IMR-90 (cell line): ENCODE results near the gene POLR1A. TPM values are rescaled to one million over a fixed set of nuclear protein-coding genes. Genes with fewer than 3 reads are reported as not detected.

Source experiments
- ATAC-seq: fragments of 200-7000 bp; cut with Tn5 transposase; 2 replicates; pipeline ENCODE4 v1.9.1; 2020; ENCODE audit warnings: low read depth, mild to moderate bottlenecking, moderate library complexity
- BruUV-seq: library from RNA; stranded (reverse); fragments of 400-500 nt; replicated peaks from 2 replicates; lab custom pipeline; 2021; lab: Mats Ljungman, UMichigan
- CTCF ChIA-PET: fragments of 300-600 bp; formaldehyde crosslinking; extraction: SDS; loops from one replicate; lab custom pipeline; 2021; ENCODE audit warnings: antibody characterized with exemption; lab: Yijun Ruan, JAX
- POLR2A ChIA-PET: fragments of 300-600 bp; sonication (Branson Sonifier 250); formaldehyde crosslinking; loops from one replicate; lab custom pipeline; 2022; ENCODE audit warnings: antibody characterized with exemption; ENCODE audit not compliant: unreplicated experiment; lab: Charles Lee
- DNase-seq: peaks from one replicate; pipeline ENCODE4 v3.0.0; 2013
- H2AFZ ChIP-seq: replicated peaks from 2 replicates; pipeline ENCODE3; 2013; ENCODE audit warnings: low read length, mild to moderate bottlenecking; ENCODE audit not compliant: poor library complexity
- H2AK5ac ChIP-seq: 2 replicates; pipeline ENCODE4 v1.6.1; 2013; ENCODE audit warnings: low read depth, low read length, inconsistent platforms
- H2AK9ac ChIP-seq: replicated peaks from 2 replicates; pipeline ENCODE3; 2013; ENCODE audit warnings: mild to moderate bottlenecking, low read depth, low read length, moderate library complexity; ENCODE audit not compliant: poor library complexity
- H2BK120ac ChIP-seq: 2 replicates; pipeline ENCODE4 v1.6.1; 2013; ENCODE audit warnings: low read depth, low read length, inconsistent platforms
- H2BK15ac ChIP-seq: 3 replicates; pipeline ENCODE4 v1.6.1; 2013; ENCODE audit warnings: low read depth, low read length, inconsistent platforms
- H2BK20ac ChIP-seq: 2 replicates; pipeline ENCODE4 v1.6.1; 2013; ENCODE audit warnings: low read depth, mild to moderate bottlenecking, inconsistent platforms, low read length, moderate library complexity
- H2BK5ac ChIP-seq: 2 replicates; pipeline ENCODE4 v1.6.1; 2013; ENCODE audit warnings: mild to moderate bottlenecking, low read depth, low read length, inconsistent platforms; ENCODE audit not compliant: poor library complexity, severe bottlenecking
- H3K14ac ChIP-seq: replicated peaks from 2 replicates; pipeline ENCODE4 v1.6.1; 2013; ENCODE audit warnings: low read depth, low read length, inconsistent platforms
- H3K18ac ChIP-seq: 2 replicates; pipeline ENCODE4 v1.6.1; 2013; ENCODE audit warnings: low read depth, low read length, control low read depth
- H3K23ac ChIP-seq: 2 replicates; pipeline ENCODE4 v1.6.1; 2013; ENCODE audit warnings: low read depth, low read length, inconsistent platforms
- H3K27ac ChIP-seq: 2 replicates; pipeline ENCODE4 v1.5.1; 2013; ENCODE audit warnings: mild to moderate bottlenecking, control low read depth, low read length; ENCODE audit not compliant: insufficient read depth
- H3K27me3 ChIP-seq: 2 replicates; pipeline ENCODE4 v1.6.1; 2013; ENCODE audit warnings: low read length; ENCODE audit not compliant: control insufficient read depth, insufficient read depth
- H3K36me3 ChIP-seq: 2 replicates; pipeline ENCODE4 v1.6.1; 2013; ENCODE audit warnings: low read length, mixed read lengths; ENCODE audit not compliant: control insufficient read depth, insufficient read depth
- H3K4ac ChIP-seq: 2 replicates; pipeline ENCODE4 v1.6.1; 2013; ENCODE audit warnings: low read depth, low read length, inconsistent platforms
- H3K4me1 ChIP-seq: 2 replicates; pipeline ENCODE4 v1.6.1; 2013; ENCODE audit warnings: low read length, mixed read lengths; ENCODE audit not compliant: control insufficient read depth, insufficient read depth
- H3K4me2 ChIP-seq: 2 replicates; pipeline ENCODE4 v1.6.1; 2013; ENCODE audit warnings: low read depth, mild to moderate bottlenecking, control low read depth, low read length, moderate library complexity
- H3K4me3 ChIP-seq: 2 replicates; pipeline ENCODE4 v1.5.1; 2013; ENCODE audit warnings: low read depth, mild to moderate bottlenecking, control low read depth, low read length, moderate library complexity; ENCODE audit not compliant: insufficient read depth
- H3K56ac ChIP-seq: 2 replicates; pipeline ENCODE4 v1.6.1; 2013; ENCODE audit warnings: low read length, inconsistent platforms; ENCODE audit not compliant: insufficient read depth; ENCODE audit errors: extremely low read depth
- H3K79me1 ChIP-seq, 2 experiments: 2 replicates each; pipeline ENCODE4 v1.6.1; 2013; ENCODE audit warnings: low read length in 2 of 2, inconsistent platforms in 1 of 2, low read depth in 1 of 2
- H3K9ac ChIP-seq: 2 replicates; pipeline ENCODE4 v1.6.1; 2013; ENCODE audit warnings: low read depth, low read length, control low read depth
- H3K9me1 ChIP-seq: 2 replicates; pipeline ENCODE4 v1.6.1; 2013; ENCODE audit warnings: low read length, inconsistent platforms; ENCODE audit not compliant: insufficient read depth
- H3K9me3 ChIP-seq: 2 replicates; pipeline ENCODE4 v1.6.1; 2013; ENCODE audit warnings: low read length; ENCODE audit not compliant: control insufficient read depth, insufficient read depth
- H4K20me1 ChIP-seq: 2 replicates; pipeline ENCODE4 v1.6.1; 2013; ENCODE audit warnings: low read length, inconsistent platforms; ENCODE audit not compliant: insufficient read depth
- H4K5ac ChIP-seq: 2 replicates; pipeline ENCODE4 v1.6.1; 2013; ENCODE audit warnings: mild to moderate bottlenecking, low read depth, low read length, control low read depth
- H4K8ac ChIP-seq, 2 experiments: 2 replicates each; pipeline ENCODE4 v1.6.1; 2013; ENCODE audit warnings: low read depth in 2 of 2, low read length in 2 of 2, control low read depth in 1 of 2, inconsistent platforms in 1 of 2
- H4K91ac ChIP-seq: 2 replicates; pipeline ENCODE4 v1.6.1; 2013; ENCODE audit warnings: low read depth, low read length, inconsistent platforms; ENCODE audit not compliant: insufficient read depth
- BHLHE40 ChIP-seq: fragments of 150-350 bp; IDR thresholded peaks from 2 replicates; pipeline ENCODE4 v1.6.1; 2016; ENCODE audit warnings: mild to moderate bottlenecking, low read depth, low read length
- CEBPB ChIP-seq: IDR thresholded peaks from 2 replicates; pipeline ENCODE4 v1.6.1; 2012; ENCODE audit warnings: low read depth, low read length, improper control_type of control experiment
- CHD1 ChIP-seq: IDR thresholded peaks from 2 replicates; pipeline ENCODE4 v1.6.1; 2012; ENCODE audit warnings: low read depth, low read length, improper control_type of control experiment
- CTCF ChIP-seq: conservative IDR thresholded peaks from 2 replicates; pipeline ENCODE4 v1.5.1; 2012; ENCODE audit warnings: mild to moderate bottlenecking, low read depth, low read length, improper control_type of control experiment
- FOS ChIP-seq: fragments of 150-350 bp; IDR thresholded peaks from 2 replicates; pipeline ENCODE4 v1.6.1; 2016; ENCODE audit warnings: low read depth, low read length
- MAFK ChIP-seq: IDR thresholded peaks from 2 replicates; pipeline ENCODE4 v1.6.1; 2012; ENCODE audit warnings: low read depth, low read length, improper control_type of control experiment
- MAZ ChIP-seq: IDR thresholded peaks from 2 replicates; pipeline ENCODE4 v1.6.1; 2012; ENCODE audit warnings: low read depth, mild to moderate bottlenecking, low read length, improper control_type of control experiment, moderate library complexity, borderline replicate concordance
- MXI1 ChIP-seq: IDR thresholded peaks from 2 replicates; pipeline ENCODE4 v1.6.1; 2012; ENCODE audit warnings: low read depth, mild to moderate bottlenecking, low read length, moderate library complexity, borderline replicate concordance
- NFE2L2 ChIP-seq: fragments of 150-350 bp; IDR thresholded peaks from 2 replicates; pipeline ENCODE4 v1.6.1; 2016; ENCODE audit warnings: low read depth, mild to moderate bottlenecking, low read length
- POLR2A ChIP-seq: IDR thresholded peaks from 2 replicates; pipeline ENCODE4 v1.6.1; 2012; ENCODE audit warnings: mild to moderate bottlenecking, low read depth, low read length
- RAD21 ChIP-seq: IDR thresholded peaks from 2 replicates; pipeline ENCODE4 v1.6.1; 2012; ENCODE audit warnings: low read length, improper control_type of control experiment
- RCOR1 ChIP-seq: IDR thresholded peaks from 2 replicates; pipeline ENCODE4 v1.6.1; 2012; ENCODE audit warnings: mild to moderate bottlenecking, low read length, improper control_type of control experiment; ENCODE audit not compliant: insufficient replicate concordance
- RFX5 ChIP-seq: IDR thresholded peaks from 2 replicates; pipeline ENCODE4 v1.8.0; 2012; ENCODE audit warnings: low read depth, mild to moderate bottlenecking, low read length, moderate library complexity
- SMC3 ChIP-seq: fragments of 150-350 bp; IDR thresholded peaks from 2 replicates; pipeline ENCODE4 v1.6.1; 2016; ENCODE audit warnings: low read depth, mild to moderate bottlenecking, antibody characterized with exemption, low read length, moderate library complexity
- WGBS, 2 experiments: methylation state at CpG; one replicate each; pipeline versions ENCODE4 v1.1.5 to v1.1.7; 2013; ENCODE audit warnings: missing lambda C conversion rate in 2 of 2; ENCODE audit not compliant: insufficient read length in 1 of 2; ENCODE audit errors: extremely low coverage in 2 of 2; 5-methylcytosine and 5-hydroxymethylcytosine counted together
- dilution Hi-C: fragments of 300-500 bp; cut with HindIII; formaldehyde crosslinking; loops from one replicate; pipeline ENCODE4 v1.14.3; 2018; ENCODE audit warnings: low sequenced_read_pairs; ENCODE audit not compliant: unreplicated experiment
- in situ Hi-C: fragments of 300-500 bp; cut with MboI; formaldehyde crosslinking; loops from 3 replicates; pipeline ENCODE4 v1.14.3; 2019; ENCODE audit warnings: low sequenced_read_pairs, inconsistent platforms, mixed read lengths
- intact Hi-C: fragments of 100-400 bp; cut with micrococcal nuclease; formaldehyde crosslinking; loops from 2 replicates; pipeline ENCODE4 v1.10.0; 2022
- polyA plus RNA-seq, 3 experiments: library from polyadenylated mRNA; depleted of rRNA; stranded (reverse); fragments of >200 nt; gene quantifications; 2 replicates each; pipeline ENCODE4 v1.2.3, GENCODE V29; 2012; ENCODE audit warnings: low replicate concordance in 1 of 3
- total RNA-seq: library from RNA; depleted of rRNA; stranded (reverse); fragments of >200 nt; gene quantifications from 2 replicates; pipeline ENCODE4 v1.2.3, GENCODE V29; 2012
- TF ChIP-seq, protein P1 (sequence below): fragments of 150-350 bp; IDR thresholded peaks from 2 replicates; pipeline ENCODE4 v1.6.1; 2017; ENCODE audit warnings: mild to moderate bottlenecking, antibody characterized with exemption, low read length, low read depth
- TF ChIP-seq, protein P2 (sequence below): fragments of 150-350 bp; IDR thresholded peaks from 2 replicates; pipeline ENCODE4 v1.6.1; 2016; ENCODE audit warnings: low read depth, mild to moderate bottlenecking, low read length, moderate library complexity, borderline replicate concordance

The POLR1A gene
- total and polyA plus RNA-seq, 2 of the 4 experiments (the other 2 are of a cell fraction), result 7.6 to 27.4 TPM

DNA sequence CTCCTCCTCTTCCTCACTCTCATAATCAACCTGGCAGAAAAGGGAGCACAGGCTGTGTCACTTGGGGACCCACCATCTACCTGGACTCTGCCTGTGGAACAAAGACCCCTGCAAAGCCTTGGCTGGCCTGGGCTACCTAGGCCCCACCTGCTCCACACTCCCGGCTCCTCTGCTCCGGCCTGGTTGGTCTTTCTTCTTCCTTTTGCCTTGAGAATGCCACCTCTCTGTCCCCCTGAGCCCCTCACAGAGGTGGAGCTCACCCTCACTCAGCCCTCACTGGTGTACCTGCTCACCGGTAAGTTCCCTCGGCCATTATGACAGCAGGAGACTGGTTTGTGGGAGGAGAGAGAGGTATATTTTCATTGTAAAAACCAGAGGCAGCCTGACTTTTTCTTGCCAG lies 74.1 kb downstream of the POLR1A start:
- POLR2A ChIA-PET, result no interaction called here
- Histone ChIP-seq H3K56ac (no peak overlapping the region), H4K91ac (no peak overlapping the region), H2BK15ac (no peak overlapping the region), H3K23ac (no peak overlapping the region), H3K4ac (no peak overlapping the region), H2BK20ac (no peak overlapping the region), H3K4me3 (no peak overlapping the region), H2BK5ac (no peak overlapping the region), H3K14ac (no peak overlapping the region), H2AFZ (no peak overlapping the region), H3K9me3 (no peaks in the 10 kb centered on the region), H3K4me2 (no peak overlapping the region), H4K5ac (no peak overlapping the region), H3K18ac (no peak overlapping the region), H3K27ac (no peak overlapping the region), H2AK5ac (no peak overlapping the region), H4K20me1 (no peaks in the 10 kb centered on the region), H3K9ac (no peak overlapping the region), H3K27me3 (no peaks in the 10 kb centered on the region), H3K4me1 (peaks cover 13% of the 10 kb centered on the region), H3K9me1 (peaks cover 16% of the 10 kb centered on the region), H3K36me3 (peaks cover 65% of the 10 kb centered on the region), H2BK120ac (no peak overlapping the region), H3K79me1 (peaks cover 0 to 21% of the 10 kb centered on the region in 2 experiments; a peak in 2 of 4 replicates), H2AK9ac (no peak overlapping the region), H4K8ac (no peak overlapping the region)
- TF ChIP-seq POLR2A (no peak), MAZ (no peak), RFX5 (no peak), RAD21 (no peak), CHD1 (no peak), CTCF (no peak), BHLHE40 (no peak), RCOR1 (no peak), MXI1 (no peak), MAFK (no peak), SMC3 (no peak), CEBPB (no peak), FOS (no peak), NFE2L2 (no peak)
- TF ChIP-seq, protein P1, sequence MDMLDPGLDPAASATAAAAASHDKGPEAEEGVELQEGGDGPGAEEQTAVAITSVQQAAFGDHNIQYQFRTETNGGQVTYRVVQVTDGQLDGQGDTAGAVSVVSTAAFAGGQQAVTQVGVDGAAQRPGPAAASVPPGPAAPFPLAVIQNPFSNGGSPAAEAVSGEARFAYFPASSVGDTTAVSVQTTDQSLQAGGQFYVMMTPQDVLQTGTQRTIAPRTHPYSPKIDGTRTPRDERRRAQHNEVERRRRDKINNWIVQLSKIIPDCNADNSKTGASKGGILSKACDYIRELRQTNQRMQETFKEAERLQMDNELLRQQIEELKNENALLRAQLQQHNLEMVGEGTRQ, result no peak
- TF ChIP-seq, protein P2, sequence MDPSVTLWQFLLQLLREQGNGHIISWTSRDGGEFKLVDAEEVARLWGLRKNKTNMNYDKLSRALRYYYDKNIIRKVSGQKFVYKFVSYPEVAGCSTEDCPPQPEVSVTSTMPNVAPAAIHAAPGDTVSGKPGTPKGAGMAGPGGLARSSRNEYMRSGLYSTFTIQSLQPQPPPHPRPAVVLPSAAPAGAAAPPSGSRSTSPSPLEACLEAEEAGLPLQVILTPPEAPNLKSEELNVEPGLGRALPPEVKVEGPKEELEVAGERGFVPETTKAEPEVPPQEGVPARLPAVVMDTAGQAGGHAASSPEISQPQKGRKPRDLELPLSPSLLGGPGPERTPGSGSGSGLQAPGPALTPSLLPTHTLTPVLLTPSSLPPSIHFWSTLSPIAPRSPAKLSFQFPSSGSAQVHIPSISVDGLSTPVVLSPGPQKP, result no peak
- intact Hi-C loops, result no loop called here
- DNase-seq (no peak), ATAC-seq (no peak)
- in situ Hi-C loops, result no loop called here
- no TSS peak for BruUV-seq
- dilution Hi-C loops, result no loop called here
- CTCF ChIA-PET, result no interaction called here
- 100% methylated on average over 1 of the region's 4 CpGs; no CpG with 5 or more reads in 1 of the 2 experiments for WGBS, 2 experiments
